ENCODE results near the gene FXYD1.

Gene FXYD1

GRCh38 chr19:35130761-35131720, 7.6 kb upstream of the FXYD1 start:
- FAIRE-seq: no peak
- no peak for TF ChIP-seq POLR2A (IDR thresholded peaks at IDR 0.05; ENCODE audit: low read depth, low read length)
- no peak for TF ChIP-seq POLR2AphosphoS5 (IDR thresholded peaks at IDR 0.05; ENCODE audit: low read depth, low read length)
- TF ChIP-seq TAF1 (IDR thresholded peaks at IDR 0.05; ENCODE audit: borderline replicate concordance, low read depth, low read length): no peak

GRCh38 chr19:35132254-35132653, 6.4 kb upstream of the FXYD1 start:
- no peak for DNase-seq (ENCODE audit: insufficient read length)
- TF ChIP-seq POLR2A (IDR thresholded peaks at IDR 0.05; ENCODE audit: low read depth, low read length): no peak
- no peak for TF ChIP-seq POLR2AphosphoS5 (IDR thresholded peaks at IDR 0.05; ENCODE audit: low read depth, low read length)
- no peak for TF ChIP-seq TAF1 (IDR thresholded peaks at IDR 0.05; ENCODE audit: borderline replicate concordance, low read depth, low read length)
- no peak for FAIRE-seq

More at GRCh38 chr19:35130761-35131720, 7.6 kb upstream of the FXYD1 start:
- DNase-seq (ENCODE audit: insufficient read length): no peak

DNA sequence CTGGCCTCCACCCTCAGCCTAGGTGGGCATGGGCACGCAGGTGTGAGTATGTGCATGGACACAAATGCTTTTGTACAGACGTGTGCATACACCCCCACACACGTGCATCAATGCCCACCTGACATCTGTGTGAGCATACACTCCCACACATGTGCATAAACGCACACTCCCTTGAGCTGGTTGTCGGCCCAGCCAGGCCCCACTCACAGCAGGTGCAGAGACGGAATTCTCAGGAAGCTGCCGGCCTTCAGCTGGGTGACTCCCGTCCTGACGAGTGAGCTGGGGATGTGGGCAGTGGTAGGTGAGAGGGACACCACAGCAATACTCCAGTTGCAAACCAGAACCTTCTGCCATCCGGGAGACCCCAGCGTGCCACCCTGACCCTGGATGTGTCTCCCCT, 4.8 kb upstream of the FXYD1 start:
- FAIRE-seq (no peak), DNase-seq (ENCODE audit: insufficient read length) (no peak)
- no peak for TF ChIP-seq TAF1 (IDR thresholded peaks at IDR 0.05; ENCODE audit: borderline replicate concordance, low read depth, low read length)
- no peak for TF ChIP-seq POLR2A (IDR thresholded peaks at IDR 0.05; ENCODE audit: low read depth, low read length)
- no peak for TF ChIP-seq POLR2AphosphoS5 (IDR thresholded peaks at IDR 0.05; ENCODE audit: low read depth, low read length)

DNA sequence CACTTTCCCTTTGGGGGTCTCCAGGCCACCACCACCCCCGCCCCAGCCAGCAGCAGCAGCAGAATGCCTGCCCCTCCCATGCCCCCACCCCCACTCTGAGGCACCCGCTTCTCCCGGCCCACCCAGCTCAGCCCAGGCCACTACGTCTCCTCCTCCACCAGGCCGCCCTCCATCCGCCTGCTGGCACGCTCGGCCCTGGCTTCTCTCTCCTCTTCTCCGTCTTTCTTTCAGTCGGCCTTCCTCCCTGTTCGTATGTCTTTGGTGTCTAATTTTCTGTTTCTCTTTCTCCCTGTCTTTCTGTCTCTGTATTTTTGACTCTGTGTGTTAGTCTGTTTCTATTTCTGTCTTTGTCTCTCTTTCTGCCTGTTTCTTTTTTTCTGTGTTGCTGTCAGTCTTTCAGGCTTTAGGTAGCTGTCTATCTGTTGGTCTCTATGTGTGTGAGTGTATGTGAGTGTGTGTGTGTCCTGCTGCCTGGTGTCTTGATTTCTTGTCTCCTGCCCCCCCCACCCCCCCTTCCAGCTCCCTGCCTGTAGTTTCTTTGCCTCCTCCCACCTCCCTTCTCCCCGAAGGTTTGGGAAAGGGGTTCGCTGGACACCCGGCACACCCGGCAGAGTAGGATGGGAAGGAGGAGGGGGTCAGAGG, 3.9 kb upstream of the FXYD1 start, which contains the start of gene LGI4:
Gene LGI4 (minus strand): TSS at position 459 of the 642 bp plus-strand sequence. CDS start 379 bp downstream, at position 80.
- no peak for TF ChIP-seq POLR2AphosphoS5 (IDR thresholded peaks at IDR 0.05; ENCODE audit: low read depth, low read length)
- no peak for TF ChIP-seq TAF1 (IDR thresholded peaks at IDR 0.05; ENCODE audit: borderline replicate concordance, low read depth, low read length)
- TF ChIP-seq POLR2A (IDR thresholded peaks at IDR 0.05; ENCODE audit: low read depth, low read length): no peak
- no peak for FAIRE-seq

DNA sequence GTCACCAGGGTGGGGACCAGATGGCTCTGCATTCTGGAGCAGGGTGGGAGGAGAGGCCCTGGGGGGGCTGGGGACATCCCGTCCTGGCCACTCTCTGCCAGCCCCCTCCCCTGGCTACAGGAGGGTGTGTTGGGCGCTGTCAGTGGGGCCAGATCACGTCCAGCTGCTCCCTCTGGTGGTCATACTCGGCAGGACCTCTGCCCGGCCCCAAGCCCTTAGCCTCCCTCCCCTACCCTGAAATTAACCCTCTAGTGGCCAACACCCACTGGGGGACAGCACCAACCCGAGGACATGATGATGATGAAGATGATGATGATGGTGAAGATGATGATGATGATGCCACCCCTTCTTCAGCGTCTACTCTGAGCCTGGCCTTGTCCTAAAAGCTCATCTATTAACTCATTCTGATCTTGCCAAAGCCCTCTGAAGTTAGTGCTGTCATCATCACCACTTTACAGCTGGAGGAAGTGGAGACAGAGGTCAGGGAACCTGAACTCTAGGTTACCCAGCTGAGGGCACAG, 3.2 kb upstream of the FXYD1 start:
- TF ChIP-seq POLR2A (IDR thresholded peaks at IDR 0.05; ENCODE audit: low read depth, low read length) (no peak), POLR2AphosphoS5 (IDR thresholded peaks at IDR 0.05; ENCODE audit: low read depth, low read length) (no peak), TAF1 (IDR thresholded peaks at IDR 0.05; ENCODE audit: borderline replicate concordance, low read depth, low read length) (no peak)
- peak; percentile 95 for DNase-seq (ENCODE audit: insufficient read length)
- peak; percentile 82 for FAIRE-seq

More for the DNA sequence above, 3.9 kb upstream of the FXYD1 start, which contains the start of gene LGI4:
- no peak for DNase-seq (ENCODE audit: insufficient read length)

- DNase-seq (ENCODE audit: insufficient read length) (no peak), FAIRE-seq (no peak)
Measured at GRCh38 chr19:35136231-35136630, 2.4 kb upstream of the FXYD1 start.

DNA sequence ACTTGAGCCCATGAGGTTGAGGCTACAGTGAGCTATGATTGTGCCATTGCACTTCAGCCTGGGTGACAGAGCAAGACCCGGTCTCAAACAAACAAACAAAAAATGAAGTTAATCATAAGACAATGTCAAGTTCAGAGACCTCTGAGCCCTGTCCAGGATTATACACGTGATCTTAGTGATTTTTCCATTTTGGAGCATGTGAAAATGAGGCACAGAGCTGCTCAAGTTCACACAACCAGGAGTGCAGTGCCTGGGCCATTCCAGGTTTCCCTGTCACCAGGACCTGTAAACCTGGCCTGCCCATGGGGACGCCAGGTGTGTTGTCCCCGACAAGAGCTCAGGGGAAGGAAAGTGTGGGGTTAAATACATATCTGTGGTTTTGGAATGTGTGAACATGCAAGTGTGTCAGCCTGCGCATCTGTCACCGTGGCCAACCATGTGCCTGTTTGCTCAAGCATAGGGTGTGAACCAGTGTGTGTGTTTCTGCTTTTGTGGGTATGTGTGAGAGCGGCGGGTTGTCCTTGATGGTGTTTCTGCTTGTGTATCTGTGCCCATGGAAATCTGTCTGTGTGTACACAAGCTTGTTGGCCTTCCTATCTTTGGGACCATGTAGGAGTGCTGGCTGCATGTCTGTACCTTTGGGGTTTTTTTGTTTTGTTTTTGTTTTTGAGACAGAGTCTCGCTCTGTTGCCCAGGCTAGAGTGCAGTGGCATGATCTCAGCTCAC, 1.5 kb upstream of the FXYD1 start:
- DNase-seq (ENCODE audit: insufficient read length) (no peak), FAIRE-seq (peak; percentile 46)
- TF ChIP-seq POLR2A (IDR thresholded peaks at IDR 0.05; ENCODE audit: low read depth, low read length) (no peak), POLR2AphosphoS5 (IDR thresholded peaks at IDR 0.05; ENCODE audit: low read depth, low read length) (no peak), TAF1 (IDR thresholded peaks at IDR 0.05; ENCODE audit: borderline replicate concordance, low read depth, low read length) (no peak)

More at GRCh38 chr19:35136231-35136630, 2.4 kb upstream of the FXYD1 start:
- no peak for TF ChIP-seq TAF1 (IDR thresholded peaks at IDR 0.05; ENCODE audit: borderline replicate concordance, low read depth, low read length)
- TF ChIP-seq POLR2A (IDR thresholded peaks at IDR 0.05; ENCODE audit: low read depth, low read length): no peak
- no peak for TF ChIP-seq POLR2AphosphoS5 (IDR thresholded peaks at IDR 0.05; ENCODE audit: low read depth, low read length)

DNA sequence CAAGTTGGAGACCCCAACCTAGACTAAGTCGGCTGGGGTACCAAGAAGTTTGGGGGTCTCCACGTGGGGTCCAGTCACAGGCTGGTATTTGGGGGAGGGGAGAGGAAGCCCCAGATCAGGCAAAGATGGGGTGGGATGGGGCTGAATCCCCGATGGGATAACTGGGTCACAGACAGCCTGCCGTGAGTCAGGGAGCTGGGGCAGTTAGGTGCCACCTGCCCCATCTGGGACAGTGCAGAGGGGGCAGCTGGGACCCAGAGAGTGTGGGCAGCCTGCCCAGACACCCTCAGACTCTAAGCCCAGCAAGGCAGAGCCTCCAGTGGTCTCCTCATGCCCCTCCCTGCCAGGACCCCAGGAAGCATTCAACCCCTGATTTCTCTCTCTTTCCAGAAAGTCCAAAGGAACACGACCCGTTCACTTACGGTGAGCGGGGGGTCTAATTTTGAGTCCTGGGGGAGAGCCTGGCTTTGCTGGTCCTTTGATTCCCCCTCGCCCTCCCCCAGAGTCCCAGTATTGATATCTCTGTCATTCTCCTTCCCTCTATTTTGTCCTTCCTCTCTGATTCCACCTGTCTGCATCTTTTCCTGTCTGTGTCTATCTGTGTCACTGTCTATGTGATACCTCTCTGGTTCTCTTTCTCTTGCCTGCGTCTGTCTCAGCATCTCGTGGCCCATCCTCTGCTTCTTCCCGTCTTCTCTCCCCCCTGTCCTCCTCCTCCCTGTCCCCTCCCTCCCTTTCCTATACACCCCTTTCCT, 1.8 kb downstream of the FXYD1 start:
- no peak for TF ChIP-seq TAF1 (IDR thresholded peaks at IDR 0.05; ENCODE audit: borderline replicate concordance, low read depth, low read length)
- TF ChIP-seq POLR2AphosphoS5 (IDR thresholded peaks at IDR 0.05; ENCODE audit: low read depth, low read length): no peak
- no peak for TF ChIP-seq POLR2A (IDR thresholded peaks at IDR 0.05; ENCODE audit: low read depth, low read length)
- DNase-seq (ENCODE audit: insufficient read length) (no peak), FAIRE-seq (no peak)

GRCh38 chr19:35140962-35141836, 2.6 kb downstream of the FXYD1 start:
- DNase-seq (ENCODE audit: insufficient read length) (peak; percentile 99), FAIRE-seq (peak; percentile 91)
- TF ChIP-seq POLR2A (IDR thresholded peaks at IDR 0.05; ENCODE audit: low read depth, low read length) (no peak), POLR2AphosphoS5 (IDR thresholded peaks at IDR 0.05; ENCODE audit: low read depth, low read length) (no peak), TAF1 (IDR thresholded peaks at IDR 0.05; ENCODE audit: borderline replicate concordance, low read depth, low read length) (no peak)

Data from GM12892 (cell line).